Panc1 (cell line): ENCODE data around the gene CELF1. TPM values are rescaled to one million over a fixed set of nuclear protein-coding genes. Genes with fewer than 3 reads are reported as not detected.

Source experiments
- ATAC-seq: fragments of 200-7000 bp; cut with Tn5 transposase; 2 replicates; pipeline ENCODE4 v1.9.1; 2020; ENCODE audit warnings: mild to moderate bottlenecking, moderate library complexity
- Bru-seq: library from RNA; stranded (reverse); fragments of 400-500 nt; gene quantifications from one replicate; lab custom pipeline; 2021; lab: Mats Ljungman, UMichigan
- BruChase-seq, 2 experiments: library from RNA; stranded (reverse); fragments of 400-500 nt; gene quantifications; one replicate each; lab custom pipeline; 2021; lab: Mats Ljungman, UMichigan
- BruUV-seq: library from RNA; stranded (reverse); fragments of 400-500 nt; replicated peaks from 2 replicates; lab custom pipeline; 2021; lab: Mats Ljungman, UMichigan
- CTCF ChIA-PET: fragments of 300-600 bp; sonication (Branson Sonifier 250); formaldehyde crosslinking; loops from one replicate; lab custom pipeline; 2022; ENCODE audit warnings: antibody characterized with exemption; lab: Charles Lee
- POLR2A ChIA-PET: fragments of 300-600 bp; sonication (Branson Sonifier 250); formaldehyde crosslinking; loops from one replicate; lab custom pipeline; 2022; ENCODE audit warnings: antibody characterized with exemption; lab: Charles Lee
- DNase-seq: peaks from one replicate; pipeline ENCODE4 v3.0.0-alpha.2; 2010; ENCODE audit warnings: low read depth, low spot score
- H3K27ac ChIP-seq: 2 replicates; pipeline ENCODE4 v1.5.1; 2011; ENCODE audit warnings: mild to moderate bottlenecking, low read length, inconsistent platforms
- H3K27me3 ChIP-seq: fragments of 200-500 bp; sonication (Bioruptor generic); 2 replicates; pipeline ENCODE4 v1.6.0; 2014; ENCODE audit warnings: low read length, inconsistent platforms; ENCODE audit not compliant: control insufficient read depth, insufficient read depth
- H3K36me3 ChIP-seq: fragments of 200-500 bp; sonication (Bioruptor generic); 2 replicates; pipeline ENCODE4 v1.5.1; 2014; ENCODE audit warnings: inconsistent platforms, mild to moderate bottlenecking, low read length, moderate library complexity; ENCODE audit not compliant: control insufficient read depth, insufficient read depth
- H3K4me1 ChIP-seq: 2 replicates; pipeline ENCODE4 v1.5.1; 2011; ENCODE audit warnings: inconsistent platforms, mild to moderate bottlenecking, low read length, moderate library complexity; ENCODE audit not compliant: control insufficient read depth, insufficient read depth
- H3K4me3 ChIP-seq, 2 experiments: 2 replicates each; pipeline ENCODE4 v1.5.1; 2011 to 2012; ENCODE audit warnings: low read depth in 2 of 2, low read length in 2 of 2, mild to moderate bottlenecking in 2 of 2, inconsistent platforms in 1 of 2, moderate library complexity in 1 of 2
- H3K9me3 ChIP-seq: fragments of 200-500 bp; sonication (Bioruptor generic); 2 replicates; pipeline ENCODE4 v1.5.1; 2014; ENCODE audit warnings: low read depth, mild to moderate bottlenecking, inconsistent platforms, low read length, moderate library complexity; ENCODE audit not compliant: control insufficient read depth, insufficient read depth
- POLR2AphosphoS5 ChIP-seq: IDR thresholded peaks from 2 replicates; pipeline ENCODE4 v1.6.1; 2012; ENCODE audit warnings: mild to moderate bottlenecking, low read depth, low read length, moderate library complexity
- SIN3A ChIP-seq: IDR thresholded peaks from 2 replicates; pipeline ENCODE4 v1.6.1; 2012; ENCODE audit warnings: low read depth, mild to moderate bottlenecking, low read length, moderate library complexity, borderline replicate concordance; ENCODE audit not compliant: insufficient read depth
- TCF7L2 ChIP-seq: IDR thresholded peaks from 2 replicates; pipeline ENCODE4 v1.6.1; 2011; ENCODE audit warnings: mild to moderate bottlenecking, low read depth, low read length, inconsistent platforms
- in situ Hi-C: cut with HindIII; loops from 2 replicates; pipeline ENCODE4 v1.10.0; 2016; ENCODE audit warnings: low sequenced_read_pairs, low pct_unique_long_range_greater_than_20kb
- intact Hi-C: fragments of 100-400 bp; cut with micrococcal nuclease; formaldehyde crosslinking; loops from one replicate; pipeline ENCODE4 v1.10.0; 2022; ENCODE audit not compliant: unreplicated experiment
- long read RNA-seq: library from polyadenylated mRNA; unstranded; transcript quantifications from one replicate; pipeline ENCODE4 v2.0.0, GENCODE V29; 2021; ENCODE audit not compliant: unreplicated experiment
- polyA plus RNA-seq: library from polyadenylated mRNA; unstranded; fragments of >200 nt; gene quantifications from one replicate; pipeline ENCODE4 v1.2.1, GENCODE V29; 2012; ENCODE audit warnings: missing spikeins; ENCODE audit not compliant: insufficient read length
- total RNA-seq: library from RNA; stranded (reverse); gene quantifications from one replicate; pipeline ENCODE4 v1.2.1, GENCODE V29; 2021; ENCODE audit not compliant: unreplicated experiment
- TF ChIP-seq, protein P1 (sequence below): fragments of 450-650 bp; IDR thresholded peaks from 2 replicates; pipeline ENCODE4 v1.5.1; 2017; ENCODE audit warnings: mild to moderate bottlenecking
- TF ChIP-seq, protein P2 (sequence below), 2 experiments: IDR thresholded peaks; 2 replicates each; pipeline ENCODE4 v1.6.1; 2011 to 2012; ENCODE audit warnings: low read depth in 2 of 2, control low read depth in 1 of 2, low read length in 1 of 2, mild to moderate bottlenecking in 1 of 2, moderate library complexity in 1 of 2; ENCODE audit not compliant: insufficient read depth in 1 of 2

CELF1 gene
- total RNA-seq = 160 TPM
- polyA plus RNA-seq = 42.5 TPM
- Bru-seq, nascent RNA = percentile 96 among the genes with signal in this experiment
- BruChase-seq, experiment 1, labeled RNA remaining after a 2-hour chase = percentile 97 among the genes with signal in this experiment
- BruChase-seq, experiment 2, labeled RNA remaining after a 6-hour chase = percentile 97 among the genes with signal in this experiment
- long read RNA-seq, full-length matches to known transcripts = 5 of 267 reads
- long read RNA-seq, partial matches to known transcripts = 48 of 267 reads
- long read RNA-seq, other reads (novel, unspliced or antisense) = 214 of 267 reads

DNA sequence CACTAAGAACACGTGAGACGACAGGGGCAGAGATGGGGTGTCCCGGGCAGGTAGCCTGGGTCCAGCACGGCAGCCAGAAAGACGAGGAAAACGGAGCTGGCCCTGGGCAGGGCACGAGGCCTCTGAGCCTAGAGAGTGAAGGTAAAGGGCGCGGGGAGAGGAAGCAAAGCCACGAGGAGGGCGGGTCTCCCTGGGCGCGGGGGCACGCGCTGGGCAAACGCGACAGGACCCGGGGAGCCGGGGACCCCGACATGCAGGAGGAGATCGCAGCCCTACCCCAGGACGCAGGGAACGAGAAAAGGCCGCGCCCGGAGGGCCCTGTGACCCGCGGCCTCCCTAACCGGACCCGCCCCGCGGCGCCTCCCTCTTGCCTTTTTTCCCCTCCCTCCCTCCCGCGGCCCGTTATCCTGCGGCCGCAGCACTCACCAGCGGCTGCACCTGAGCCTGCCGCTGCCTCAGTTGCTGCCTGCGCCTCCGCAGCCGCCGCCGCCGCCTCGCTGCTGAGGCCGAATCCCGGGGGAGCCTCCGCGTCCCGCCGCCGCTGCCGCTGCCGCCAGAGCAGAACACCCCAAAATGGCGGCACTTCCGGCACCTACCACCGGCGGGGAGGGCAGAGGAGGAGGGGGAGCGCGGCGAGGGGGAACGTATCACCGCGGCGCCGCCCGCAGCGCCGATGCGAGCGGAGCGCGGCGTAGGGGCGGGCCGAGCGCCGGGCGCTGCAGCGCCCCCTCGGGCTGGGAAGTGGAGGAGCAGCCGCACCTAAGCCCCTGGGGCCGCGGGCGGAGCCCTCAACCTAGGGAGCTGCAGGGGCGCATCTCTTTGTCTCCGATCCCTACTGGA lies at the start of gene CELF1:
Gene CELF1 (minus strand): TSS at position 567 of the 840 bp plus-strand sequence. CDS start 53,609 bp downstream, outside the sequence.
- ChIA-PET CTCF (interaction anchor here (0.6 to 0.7 kb wide), 4 partner anchors 31 to 590 kb away, joined by 3 to 8 read pairs (median 3); no protein-coding TSS in a partner anchor), POLR2A (interaction anchor here (0.6 to 0.7 kb wide), 2 partner anchors 60 to 72 kb away, joined by 6 to 7 read pairs; no protein-coding TSS in a partner anchor)
- Histone ChIP-seq H3K36me3 (peaks cover 15% of the 10 kb centered on the region), H3K9me3 (no peaks in the 10 kb centered on the region), H3K4me3 (peak within 1 kb of the TSS; percentile 75 to 97), H3K27me3 (no peaks in the 10 kb centered on the region), H3K27ac (peak within 1 kb of the TSS; percentile 98), H3K4me1 (peaks cover 19% of the 10 kb centered on the region)
- DNase-seq (peak; percentile 57), ATAC-seq (peak; percentile 94)
- BruUV-seq = no TSS peak
- in situ Hi-C loops (no loop called here), intact Hi-C loops (no loop called here)
- no peak for TF ChIP-seq TCF7L2
- peak; percentile 89 for TF ChIP-seq POLR2AphosphoS5
- TF ChIP-seq, protein P1, sequence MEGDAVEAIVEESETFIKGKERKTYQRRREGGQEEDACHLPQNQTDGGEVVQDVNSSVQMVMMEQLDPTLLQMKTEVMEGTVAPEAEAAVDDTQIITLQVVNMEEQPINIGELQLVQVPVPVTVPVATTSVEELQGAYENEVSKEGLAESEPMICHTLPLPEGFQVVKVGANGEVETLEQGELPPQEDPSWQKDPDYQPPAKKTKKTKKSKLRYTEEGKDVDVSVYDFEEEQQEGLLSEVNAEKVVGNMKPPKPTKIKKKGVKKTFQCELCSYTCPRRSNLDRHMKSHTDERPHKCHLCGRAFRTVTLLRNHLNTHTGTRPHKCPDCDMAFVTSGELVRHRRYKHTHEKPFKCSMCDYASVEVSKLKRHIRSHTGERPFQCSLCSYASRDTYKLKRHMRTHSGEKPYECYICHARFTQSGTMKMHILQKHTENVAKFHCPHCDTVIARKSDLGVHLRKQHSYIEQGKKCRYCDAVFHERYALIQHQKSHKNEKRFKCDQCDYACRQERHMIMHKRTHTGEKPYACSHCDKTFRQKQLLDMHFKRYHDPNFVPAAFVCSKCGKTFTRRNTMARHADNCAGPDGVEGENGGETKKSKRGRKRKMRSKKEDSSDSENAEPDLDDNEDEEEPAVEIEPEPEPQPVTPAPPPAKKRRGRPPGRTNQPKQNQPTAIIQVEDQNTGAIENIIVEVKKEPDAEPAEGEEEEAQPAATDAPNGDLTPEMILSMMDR = peak; percentile 99
- TF ChIP-seq SIN3A = peak; percentile 41; the same call in 1 of the 2 replicates
- TF ChIP-seq, protein P2, sequence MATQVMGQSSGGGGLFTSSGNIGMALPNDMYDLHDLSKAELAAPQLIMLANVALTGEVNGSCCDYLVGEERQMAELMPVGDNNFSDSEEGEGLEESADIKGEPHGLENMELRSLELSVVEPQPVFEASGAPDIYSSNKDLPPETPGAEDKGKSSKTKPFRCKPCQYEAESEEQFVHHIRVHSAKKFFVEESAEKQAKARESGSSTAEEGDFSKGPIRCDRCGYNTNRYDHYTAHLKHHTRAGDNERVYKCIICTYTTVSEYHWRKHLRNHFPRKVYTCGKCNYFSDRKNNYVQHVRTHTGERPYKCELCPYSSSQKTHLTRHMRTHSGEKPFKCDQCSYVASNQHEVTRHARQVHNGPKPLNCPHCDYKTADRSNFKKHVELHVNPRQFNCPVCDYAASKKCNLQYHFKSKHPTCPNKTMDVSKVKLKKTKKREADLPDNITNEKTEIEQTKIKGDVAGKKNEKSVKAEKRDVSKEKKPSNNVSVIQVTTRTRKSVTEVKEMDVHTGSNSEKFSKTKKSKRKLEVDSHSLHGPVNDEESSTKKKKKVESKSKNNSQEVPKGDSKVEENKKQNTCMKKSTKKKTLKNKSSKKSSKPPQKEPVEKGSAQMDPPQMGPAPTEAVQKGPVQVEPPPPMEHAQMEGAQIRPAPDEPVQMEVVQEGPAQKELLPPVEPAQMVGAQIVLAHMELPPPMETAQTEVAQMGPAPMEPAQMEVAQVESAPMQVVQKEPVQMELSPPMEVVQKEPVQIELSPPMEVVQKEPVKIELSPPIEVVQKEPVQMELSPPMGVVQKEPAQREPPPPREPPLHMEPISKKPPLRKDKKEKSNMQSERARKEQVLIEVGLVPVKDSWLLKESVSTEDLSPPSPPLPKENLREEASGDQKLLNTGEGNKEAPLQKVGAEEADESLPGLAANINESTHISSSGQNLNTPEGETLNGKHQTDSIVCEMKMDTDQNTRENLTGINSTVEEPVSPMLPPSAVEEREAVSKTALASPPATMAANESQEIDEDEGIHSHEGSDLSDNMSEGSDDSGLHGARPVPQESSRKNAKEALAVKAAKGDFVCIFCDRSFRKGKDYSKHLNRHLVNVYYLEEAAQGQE (IDR thresholded peaks at IDR 0.05; ENCODE audit: insufficient read depth in 1 of 2, low read depth in 2 of 2, low read length in 1 of 2) = peak in 1 of 2 experiments; percentile 43; a peak in 1 of 4 replicates

DNA sequence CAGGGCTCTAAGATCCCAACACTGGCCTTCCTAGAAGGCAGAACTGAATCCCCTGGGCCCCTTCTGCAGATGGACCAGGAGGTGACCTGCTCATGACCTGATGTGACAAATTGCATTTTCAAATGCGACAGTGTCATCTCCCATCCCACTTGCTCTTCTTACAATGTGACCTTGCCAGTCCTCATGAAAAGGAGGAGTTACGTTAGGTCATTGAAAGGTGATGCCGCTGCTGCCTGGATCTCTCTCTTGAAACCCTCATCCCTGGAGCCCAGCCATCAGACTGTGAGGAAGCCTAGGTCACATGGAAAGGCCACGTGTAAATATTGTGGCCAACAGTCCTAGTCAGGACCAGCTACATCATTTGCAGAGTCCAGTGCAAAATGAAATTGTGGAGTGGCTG lies 47.0 kb upstream of the CELF1 start:
- intact Hi-C loops = no loop called here
- ATAC-seq (no peak), DNase-seq (no peak)
- CTCF ChIA-PET = no interaction called here
- H3K27ac ChIP-seq = no peak overlapping the region
- H3K4me3 ChIP-seq = no peak overlapping the region
- BruUV-seq = no TSS peak
- no peaks in the 10 kb centered on the region for H3K9me3 ChIP-seq
- H3K36me3 ChIP-seq = no peaks in the 10 kb centered on the region
- no peaks in the 10 kb centered on the region for H3K4me1 ChIP-seq
- in situ Hi-C loops = no loop called here
- TF ChIP-seq, protein P2 (IDR thresholded peaks at IDR 0.05; ENCODE audit: insufficient read depth in 1 of 2, low read depth in 2 of 2, low read length in 1 of 2) = no peak
- TF ChIP-seq POLR2AphosphoS5 = no peak
- TF ChIP-seq, protein P1 = no peak
- TF ChIP-seq SIN3A = no peak
- no peak for TF ChIP-seq TCF7L2
- POLR2A ChIA-PET = no interaction called here
- H3K27me3 ChIP-seq = no peaks in the 10 kb centered on the region
